DOHH2 (cell line): ENCODE data around the gene SLC30A1.

Source experiments
- CTCF ChIP-seq: fragments of 200-600 bp; sonication (generic); IDR thresholded peaks from one replicate; pipeline ENCODE4 v1.5.1; 2014; ENCODE audit warnings: antibody characterized with exemption, mild to moderate bottlenecking, low read depth, low read length; ENCODE audit not compliant: poor library complexity, severe bottlenecking
- EZH2phosphoT487 ChIP-seq: fragments of 200-600 bp; sonication (generic); IDR thresholded peaks from 2 replicates; pipeline ENCODE4 v1.6.1; 2017; ENCODE audit warnings: borderline replicate concordance, mild to moderate bottlenecking, antibody characterized with exemption, low read length, moderate library complexity, mixed read lengths

DNA sequence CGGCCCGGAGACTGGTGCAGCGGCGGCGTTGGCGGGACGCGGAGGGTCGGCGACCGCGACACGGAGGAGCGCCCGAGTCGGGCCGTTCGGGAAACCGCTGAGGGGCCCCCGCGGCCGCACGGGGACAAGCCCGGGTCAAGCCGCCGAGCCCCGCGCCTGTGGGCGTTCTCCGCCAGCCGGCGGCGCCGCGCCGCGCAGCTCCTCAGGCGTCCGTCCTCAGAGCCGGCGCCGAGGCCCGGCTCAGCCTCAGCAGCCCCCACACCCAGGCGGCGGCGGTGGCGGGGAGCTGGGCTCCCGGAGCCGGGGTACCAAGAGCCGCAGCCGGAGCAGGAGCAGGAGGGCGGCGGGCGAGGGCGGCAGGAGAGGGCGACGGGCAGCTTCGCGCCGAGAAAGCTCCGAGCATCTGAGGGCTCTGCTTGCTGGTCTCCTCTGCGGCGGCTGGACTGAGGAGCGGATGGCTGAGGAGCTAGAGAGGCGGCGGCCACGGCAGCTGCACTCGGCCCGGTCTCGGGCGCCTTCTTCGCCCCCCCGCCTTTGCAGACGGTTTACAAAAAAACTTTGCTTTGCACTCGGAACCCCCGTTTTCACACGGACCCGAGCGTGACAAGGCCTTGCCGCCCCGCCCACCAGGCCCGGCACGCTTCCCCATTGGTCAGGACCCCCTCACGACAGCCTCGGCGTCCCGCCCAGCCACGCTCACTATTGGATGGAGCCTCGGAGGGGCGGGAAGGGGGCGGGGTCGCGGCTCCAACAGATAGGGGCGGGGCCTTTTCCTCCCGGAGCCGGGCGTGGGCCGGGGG lies at the start of gene SLC30A1:
- TF ChIP-seq CTCF (no peak), EZH2phosphoT487 (no peak)
